Panc1 (cell line): ENCODE results near the gene KIF4B. TPM values are rescaled to one million over a fixed set of nuclear protein-coding genes. Genes with fewer than 3 reads are reported as not detected.
"Not testable (repeated sequence)": the region's sequence is repeated elsewhere in the genome, so short reads cannot be mapped to it uniquely, and the experiment has no call there.

Experiments
- ATAC-seq: fragments of 200-7000 bp; cut with Tn5 transposase; 2 replicates; pipeline ENCODE4 v1.9.1; 2020; ENCODE audit warnings: mild to moderate bottlenecking, moderate library complexity
- BruUV-seq: library from RNA; stranded (reverse); fragments of 400-500 nt; replicated peaks from 2 replicates; lab custom pipeline; 2021; lab: Mats Ljungman, UMichigan
- CTCF ChIA-PET: fragments of 300-600 bp; sonication (Branson Sonifier 250); formaldehyde crosslinking; loops from one replicate; lab custom pipeline; 2022; ENCODE audit warnings: antibody characterized with exemption; lab: Charles Lee
- POLR2A ChIA-PET: fragments of 300-600 bp; sonication (Branson Sonifier 250); formaldehyde crosslinking; loops from one replicate; lab custom pipeline; 2022; ENCODE audit warnings: antibody characterized with exemption; lab: Charles Lee
- DNase-seq: peaks from one replicate; pipeline ENCODE4 v3.0.0-alpha.2; 2010; ENCODE audit warnings: low read depth, low spot score
- H3K27ac ChIP-seq: 2 replicates; pipeline ENCODE4 v1.5.1; 2011; ENCODE audit warnings: mild to moderate bottlenecking, low read length, inconsistent platforms
- H3K27me3 ChIP-seq: fragments of 200-500 bp; sonication (Bioruptor generic); 2 replicates; pipeline ENCODE4 v1.6.0; 2014; ENCODE audit warnings: low read length, inconsistent platforms; ENCODE audit not compliant: control insufficient read depth, insufficient read depth
- H3K36me3 ChIP-seq: fragments of 200-500 bp; sonication (Bioruptor generic); 2 replicates; pipeline ENCODE4 v1.5.1; 2014; ENCODE audit warnings: inconsistent platforms, mild to moderate bottlenecking, low read length, moderate library complexity; ENCODE audit not compliant: control insufficient read depth, insufficient read depth
- H3K4me1 ChIP-seq: 2 replicates; pipeline ENCODE4 v1.5.1; 2011; ENCODE audit warnings: inconsistent platforms, mild to moderate bottlenecking, low read length, moderate library complexity; ENCODE audit not compliant: control insufficient read depth, insufficient read depth
- H3K4me3 ChIP-seq, 2 experiments: 2 replicates each; pipeline ENCODE4 v1.5.1; 2011 to 2012; ENCODE audit warnings: low read depth in 2 of 2, low read length in 2 of 2, mild to moderate bottlenecking in 2 of 2, inconsistent platforms in 1 of 2, moderate library complexity in 1 of 2
- H3K9me3 ChIP-seq: fragments of 200-500 bp; sonication (Bioruptor generic); 2 replicates; pipeline ENCODE4 v1.5.1; 2014; ENCODE audit warnings: low read depth, mild to moderate bottlenecking, inconsistent platforms, low read length, moderate library complexity; ENCODE audit not compliant: control insufficient read depth, insufficient read depth
- POLR2AphosphoS5 ChIP-seq: IDR thresholded peaks from 2 replicates; pipeline ENCODE4 v1.6.1; 2012; ENCODE audit warnings: mild to moderate bottlenecking, low read depth, low read length, moderate library complexity
- REST ChIP-seq, 2 experiments: IDR thresholded peaks; 2 replicates each; pipeline ENCODE4 v1.6.1; 2011 to 2012; ENCODE audit warnings: low read depth in 2 of 2, control low read depth in 1 of 2, low read length in 1 of 2, mild to moderate bottlenecking in 1 of 2, moderate library complexity in 1 of 2; ENCODE audit not compliant: insufficient read depth in 1 of 2
- SIN3A ChIP-seq: IDR thresholded peaks from 2 replicates; pipeline ENCODE4 v1.6.1; 2012; ENCODE audit warnings: low read depth, mild to moderate bottlenecking, low read length, moderate library complexity, borderline replicate concordance; ENCODE audit not compliant: insufficient read depth
- TCF7L2 ChIP-seq: IDR thresholded peaks from 2 replicates; pipeline ENCODE4 v1.6.1; 2011; ENCODE audit warnings: mild to moderate bottlenecking, low read depth, low read length, inconsistent platforms
- in situ Hi-C: cut with HindIII; loops from 2 replicates; pipeline ENCODE4 v1.10.0; 2016; ENCODE audit warnings: low sequenced_read_pairs, low pct_unique_long_range_greater_than_20kb
- intact Hi-C: fragments of 100-400 bp; cut with micrococcal nuclease; formaldehyde crosslinking; loops from one replicate; pipeline ENCODE4 v1.10.0; 2022; ENCODE audit not compliant: unreplicated experiment
- total RNA-seq: library from RNA; stranded (reverse); gene quantifications from one replicate; pipeline ENCODE4 v1.2.1, GENCODE V29; 2021; ENCODE audit not compliant: unreplicated experiment
- TF ChIP-seq, protein P1 (sequence below): fragments of 450-650 bp; IDR thresholded peaks from 2 replicates; pipeline ENCODE4 v1.5.1; 2017; ENCODE audit warnings: mild to moderate bottlenecking

KIF4B gene
- total RNA-seq, 1 experiment from 2014 or later, result 0.10 TPM

- no peak for TF ChIP-seq REST (IDR thresholded peaks at IDR 0.05; ENCODE audit: insufficient read depth in 1 of 2, low read depth in 2 of 2, low read length in 1 of 2)
- no peak for TF ChIP-seq SIN3A
- TF ChIP-seq TCF7L2, result no peak
- TF ChIP-seq POLR2AphosphoS5, result no peak
- TF ChIP-seq, protein P1, sequence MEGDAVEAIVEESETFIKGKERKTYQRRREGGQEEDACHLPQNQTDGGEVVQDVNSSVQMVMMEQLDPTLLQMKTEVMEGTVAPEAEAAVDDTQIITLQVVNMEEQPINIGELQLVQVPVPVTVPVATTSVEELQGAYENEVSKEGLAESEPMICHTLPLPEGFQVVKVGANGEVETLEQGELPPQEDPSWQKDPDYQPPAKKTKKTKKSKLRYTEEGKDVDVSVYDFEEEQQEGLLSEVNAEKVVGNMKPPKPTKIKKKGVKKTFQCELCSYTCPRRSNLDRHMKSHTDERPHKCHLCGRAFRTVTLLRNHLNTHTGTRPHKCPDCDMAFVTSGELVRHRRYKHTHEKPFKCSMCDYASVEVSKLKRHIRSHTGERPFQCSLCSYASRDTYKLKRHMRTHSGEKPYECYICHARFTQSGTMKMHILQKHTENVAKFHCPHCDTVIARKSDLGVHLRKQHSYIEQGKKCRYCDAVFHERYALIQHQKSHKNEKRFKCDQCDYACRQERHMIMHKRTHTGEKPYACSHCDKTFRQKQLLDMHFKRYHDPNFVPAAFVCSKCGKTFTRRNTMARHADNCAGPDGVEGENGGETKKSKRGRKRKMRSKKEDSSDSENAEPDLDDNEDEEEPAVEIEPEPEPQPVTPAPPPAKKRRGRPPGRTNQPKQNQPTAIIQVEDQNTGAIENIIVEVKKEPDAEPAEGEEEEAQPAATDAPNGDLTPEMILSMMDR, result peak; percentile 74
- no peak overlapping the region for H3K27ac ChIP-seq
- no peaks in the 10 kb centered on the region for H3K27me3 ChIP-seq
- no peaks in the 10 kb centered on the region for H3K4me1 ChIP-seq
- ChIA-PET POLR2A (no interaction called here), CTCF (interaction anchor here (0.7 to 1.1 kb wide), 2 partner anchors 32 to 241 kb away, joined by 3 to 5 read pairs; no protein-coding TSS in a partner anchor)
- H3K36me3 ChIP-seq, result no peaks in the 10 kb centered on the region
- intact Hi-C loops, result no loop called here
- H3K9me3 ChIP-seq, result no peaks in the 10 kb centered on the region
- in situ Hi-C loops, result no loop called here
- ATAC-seq (peak; percentile 87), DNase-seq (no peak)
- H3K4me3 ChIP-seq, result no peak overlapping the region
- no TSS peak for BruUV-seq
Observed at GRCh38 chr5:155004138-155004744, 9.3 kb upstream of the KIF4B start.

- POLR2A ChIA-PET, DNase-seq, H3K36me3 ChIP-seq, intact Hi-C loops, H3K9me3 ChIP-seq, BruUV-seq, H3K4me3 ChIP-seq, H3K27me3 ChIP-seq, ATAC-seq, H3K27ac ChIP-seq, H3K4me1 ChIP-seq, CTCF ChIA-PET, in situ Hi-C loops: not testable (repeated sequence)
Observed at GRCh38 chr5:155006265-155006664, 7.3 kb upstream of the KIF4B start.

DNA sequence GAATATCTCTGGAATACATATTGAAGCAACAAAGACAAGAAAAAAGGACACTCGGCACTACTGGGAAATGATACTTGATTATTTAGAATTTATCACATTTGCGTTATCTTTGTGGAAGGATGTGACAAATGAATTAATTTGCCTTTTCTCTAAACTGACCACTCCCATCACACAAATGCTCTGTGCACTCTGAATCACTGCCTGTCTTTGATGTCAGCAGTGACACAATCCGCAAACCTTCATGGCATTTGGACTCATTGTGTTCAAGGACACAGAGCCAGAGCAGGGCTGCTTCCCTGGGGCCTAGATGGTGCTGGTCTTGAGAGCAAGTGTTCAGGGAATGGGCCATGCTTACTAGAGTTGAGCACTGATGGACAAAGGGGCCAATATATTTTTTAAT is 4.9 kb upstream of the KIF4B start:
- ATAC-seq, result no peak
- H3K4me3 ChIP-seq, result no peak overlapping the region
- intact Hi-C loops (no loop called here), in situ Hi-C loops (no loop called here)
- no peak for DNase-seq
- no peak overlapping the region for H3K27ac ChIP-seq
- no peak for TF ChIP-seq SIN3A
- no peaks in the 10 kb centered on the region for H3K4me1 ChIP-seq
- POLR2A ChIA-PET, result no interaction called here
- CTCF ChIA-PET, result no interaction called here
- H3K9me3 ChIP-seq, result no peaks in the 10 kb centered on the region
- H3K27me3 ChIP-seq, result peaks cover 4% of the 10 kb centered on the region; the same call in 1 of the 2 replicates
- no TSS peak for BruUV-seq
- no peaks in the 10 kb centered on the region for H3K36me3 ChIP-seq
